NCI-H526 (cell line): ENCODE data around the gene RUNX1.

Experiments
- DNase-seq, 2 experiments: peaks; one replicate each; lab custom pipeline; 2025; lab: John Stamatoyannopoulos, UW

RUNX1 gene

DNA sequence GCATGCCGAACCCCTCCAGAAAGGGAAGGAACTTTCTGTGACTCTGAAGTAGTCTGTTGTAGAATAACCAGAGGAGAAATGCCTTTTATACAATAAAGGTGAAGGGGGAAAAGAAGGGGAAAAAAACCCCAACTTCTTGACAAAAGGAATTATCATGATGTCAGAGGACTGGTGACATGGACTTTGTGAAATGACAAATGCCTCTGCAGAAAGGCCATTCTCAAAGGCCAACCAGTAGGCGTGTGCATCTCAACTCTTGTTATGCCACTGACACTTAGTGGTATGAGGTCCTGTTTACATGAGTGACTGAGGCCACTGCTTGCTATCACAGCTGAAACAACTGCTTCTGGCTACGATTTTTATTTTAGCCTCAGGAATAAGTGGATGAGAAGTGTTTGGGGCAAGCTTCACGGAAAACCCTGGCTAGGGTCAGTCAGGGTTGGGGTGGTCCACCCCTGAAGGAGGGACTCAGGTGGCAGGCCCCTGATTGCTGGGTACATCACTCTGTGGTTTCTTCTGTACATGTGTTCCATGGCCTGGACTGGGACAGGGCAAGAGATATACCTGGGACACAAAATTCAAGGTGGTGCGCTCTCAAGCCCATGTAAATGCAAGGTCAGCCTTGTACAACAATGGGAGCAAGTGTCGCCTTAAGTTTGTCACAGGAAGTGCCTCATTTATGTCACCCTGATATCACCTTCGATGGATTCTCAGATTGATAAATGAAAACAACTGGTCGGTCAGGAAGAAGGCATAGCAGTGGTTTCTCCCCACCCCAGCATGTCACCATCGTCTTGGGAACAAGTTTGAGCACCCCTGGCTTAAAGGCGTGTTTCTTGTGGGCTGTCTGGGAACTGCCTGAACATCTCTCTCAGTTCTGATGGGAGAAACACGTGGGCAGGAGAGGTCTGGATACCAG is 12.4 kb downstream of the RUNX1 start:
- no peak for DNase-seq

DNA sequence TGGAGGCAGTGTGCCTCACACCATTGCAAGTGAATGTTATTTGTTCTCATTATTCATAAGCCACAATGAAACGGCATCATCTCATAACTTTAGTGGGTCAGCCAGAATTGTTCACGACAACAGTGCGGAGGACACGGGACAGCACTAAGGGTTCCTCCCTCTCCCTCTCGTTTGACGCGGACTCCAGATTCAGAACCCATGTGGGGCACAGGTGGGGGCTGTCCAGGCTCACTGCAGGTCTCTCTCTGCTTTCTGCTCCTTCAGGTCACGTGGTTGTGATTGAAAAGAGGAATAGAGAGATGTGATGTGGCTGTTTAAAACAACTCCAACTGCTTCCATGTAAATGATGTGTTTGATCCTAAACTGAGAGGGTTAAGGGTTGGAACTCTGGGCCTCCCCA is 13.5 kb downstream of the RUNX1 start:
- DNase-seq, result no peak

DNA sequence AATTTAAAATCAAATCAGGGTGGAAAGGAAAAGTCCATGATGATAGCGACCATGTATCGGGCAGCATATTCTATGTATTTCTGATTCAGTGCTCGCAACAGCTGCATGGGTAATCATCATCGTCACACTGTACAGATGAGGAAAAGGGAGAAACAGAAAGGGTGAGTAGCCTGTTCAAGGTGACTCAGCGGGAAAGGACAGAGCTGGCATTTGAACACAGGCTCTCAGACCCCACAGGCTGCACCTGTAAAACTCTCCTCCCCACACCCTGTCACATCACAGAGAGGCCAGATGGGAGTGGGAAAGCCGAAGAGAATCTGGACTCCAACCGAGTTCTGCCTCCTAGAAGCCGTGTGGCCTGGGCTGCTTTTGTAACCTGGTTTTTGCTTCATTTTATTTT is 14.0 kb downstream of the RUNX1 start:
- no peak for DNase-seq

DNA sequence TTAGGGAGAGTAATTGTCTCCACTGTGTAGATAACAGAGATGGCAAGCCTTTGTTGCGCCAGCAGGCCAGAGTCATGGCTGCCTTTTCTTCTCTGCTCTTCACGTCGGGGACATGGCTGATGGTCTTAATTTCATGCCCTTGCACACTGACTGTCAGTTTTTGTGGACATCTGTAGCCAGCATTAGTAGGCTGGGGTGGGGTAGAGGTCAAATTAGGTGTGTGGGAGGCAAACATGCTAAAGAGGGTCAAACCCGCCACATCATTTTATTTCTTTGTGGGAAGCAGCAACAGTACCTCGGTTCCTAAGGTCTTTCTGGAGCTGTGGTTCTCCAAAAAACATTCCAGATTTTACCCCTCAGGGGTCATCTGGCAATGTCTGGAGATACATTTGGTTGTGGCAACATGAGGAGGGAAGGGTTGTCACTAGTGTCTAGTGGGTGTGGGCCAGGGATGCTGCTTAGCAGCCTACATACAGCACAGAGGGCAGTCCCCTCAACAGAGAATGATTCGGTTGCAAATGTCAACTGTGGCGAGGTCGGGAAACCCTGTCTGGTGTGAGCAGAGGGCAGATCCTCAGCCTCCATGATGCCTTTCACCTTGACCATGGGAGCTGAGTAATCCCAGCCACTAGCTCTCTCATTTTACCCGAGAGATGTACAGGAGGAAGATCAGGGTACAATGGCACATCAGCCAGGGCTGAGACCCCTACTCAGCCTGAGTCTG is 14.7 kb downstream of the RUNX1 start:
- DNase-seq, result no peak

DNA sequence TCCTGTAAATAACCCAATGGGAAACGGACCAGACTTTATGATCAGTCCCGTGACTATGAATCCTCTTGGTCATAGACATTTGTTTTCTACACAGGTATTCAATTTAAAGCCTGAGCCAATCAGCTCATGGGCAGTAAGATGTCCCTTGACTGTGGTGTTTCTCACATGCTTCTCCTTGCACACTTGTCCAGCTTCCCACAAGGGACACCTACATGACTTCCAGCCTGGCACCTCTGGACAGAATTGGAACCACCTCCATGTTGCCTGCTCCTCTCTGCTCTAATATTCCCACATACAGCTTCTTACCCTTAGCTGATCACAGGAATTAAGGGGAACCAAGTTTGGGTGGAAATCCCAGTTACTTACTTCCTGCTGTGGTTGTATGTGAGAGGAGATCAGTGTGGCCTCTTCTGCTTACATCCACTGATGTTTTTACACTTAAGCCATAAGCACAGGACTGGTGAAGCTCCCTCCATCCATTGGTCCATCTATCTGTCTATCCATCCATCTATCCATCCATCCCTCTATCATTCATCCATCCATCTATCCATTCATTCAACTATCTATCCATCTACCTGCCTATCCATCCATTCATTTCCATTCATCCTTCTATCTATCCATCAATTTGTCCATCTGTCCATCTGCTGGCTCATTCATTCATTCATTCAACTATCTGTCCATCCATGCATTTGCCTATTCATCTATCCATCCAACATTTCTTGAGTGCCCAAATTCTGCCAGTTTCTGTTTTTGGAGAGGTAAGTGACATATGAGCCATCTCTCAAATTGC is 16.4 kb downstream of the RUNX1 start:
- no peak for DNase-seq

DNA sequence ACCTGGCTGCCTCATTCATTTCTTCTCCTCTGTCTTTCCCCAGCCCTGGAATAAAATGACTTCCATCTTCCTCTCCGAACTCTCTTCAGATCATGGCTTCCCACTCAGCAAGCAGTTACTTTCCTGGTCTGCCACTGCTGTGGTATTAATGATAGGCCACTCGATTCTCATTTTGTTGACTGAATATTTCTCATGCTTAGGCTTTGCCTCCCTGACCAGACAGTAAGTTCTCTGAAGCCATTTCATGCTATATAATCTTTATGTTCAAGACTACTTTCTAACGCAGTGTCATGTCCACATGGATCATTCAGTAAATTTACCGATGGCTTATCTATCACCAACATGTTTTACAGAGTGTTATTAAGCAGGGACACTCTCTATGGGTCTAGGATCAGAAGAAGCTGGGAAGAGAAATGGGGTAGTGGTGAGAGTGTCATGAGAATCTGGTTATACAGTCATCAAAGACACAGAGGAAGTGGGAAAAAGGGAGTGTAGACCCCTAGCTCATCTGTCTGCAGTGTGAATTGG is 20.6 kb downstream of the RUNX1 start:
- DNase-seq, result no peak

DNA sequence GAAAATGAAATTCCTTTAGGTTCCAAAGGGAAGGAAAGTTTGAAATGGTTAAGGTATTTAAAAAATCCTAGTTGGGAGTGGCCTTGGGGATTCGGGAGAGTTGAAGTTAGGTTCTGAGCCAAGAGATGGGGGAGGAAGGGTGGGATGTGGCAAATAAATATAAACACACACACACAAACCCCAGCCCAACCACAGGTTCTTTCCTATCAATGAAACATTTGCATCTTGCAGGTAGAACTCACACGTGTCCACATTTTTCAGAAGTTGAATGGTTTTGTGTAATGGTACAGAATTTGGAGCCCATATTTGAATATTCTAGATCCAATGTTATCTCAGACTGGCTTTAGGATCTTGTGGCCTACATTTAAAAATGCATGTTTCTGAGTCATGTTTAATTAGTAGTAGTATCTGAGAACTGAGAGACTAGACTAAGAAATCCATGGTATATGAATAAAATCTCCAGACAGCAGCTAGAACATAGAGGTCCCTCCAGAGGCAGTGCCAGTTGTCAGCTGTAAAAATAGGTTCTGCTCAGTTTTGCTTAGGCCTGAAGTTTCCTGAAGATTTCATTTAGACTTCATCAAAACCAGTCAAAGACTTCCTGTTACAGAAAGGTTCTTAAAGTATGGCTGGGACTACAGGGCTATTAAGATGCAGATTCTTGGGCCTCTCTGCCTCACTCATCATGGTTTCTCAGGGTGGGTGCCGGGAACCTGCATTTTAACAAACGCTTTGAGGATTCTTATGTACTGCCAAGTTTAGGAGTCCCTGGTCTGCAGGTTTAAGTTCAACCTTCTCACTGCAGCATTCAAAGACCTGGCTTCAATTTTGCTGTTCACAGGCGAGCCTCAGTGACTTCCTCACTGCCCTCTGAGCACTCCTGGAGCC is 21.3 kb downstream of the RUNX1 start:
- peak; percentile 25 to 40 for DNase-seq

DNA sequence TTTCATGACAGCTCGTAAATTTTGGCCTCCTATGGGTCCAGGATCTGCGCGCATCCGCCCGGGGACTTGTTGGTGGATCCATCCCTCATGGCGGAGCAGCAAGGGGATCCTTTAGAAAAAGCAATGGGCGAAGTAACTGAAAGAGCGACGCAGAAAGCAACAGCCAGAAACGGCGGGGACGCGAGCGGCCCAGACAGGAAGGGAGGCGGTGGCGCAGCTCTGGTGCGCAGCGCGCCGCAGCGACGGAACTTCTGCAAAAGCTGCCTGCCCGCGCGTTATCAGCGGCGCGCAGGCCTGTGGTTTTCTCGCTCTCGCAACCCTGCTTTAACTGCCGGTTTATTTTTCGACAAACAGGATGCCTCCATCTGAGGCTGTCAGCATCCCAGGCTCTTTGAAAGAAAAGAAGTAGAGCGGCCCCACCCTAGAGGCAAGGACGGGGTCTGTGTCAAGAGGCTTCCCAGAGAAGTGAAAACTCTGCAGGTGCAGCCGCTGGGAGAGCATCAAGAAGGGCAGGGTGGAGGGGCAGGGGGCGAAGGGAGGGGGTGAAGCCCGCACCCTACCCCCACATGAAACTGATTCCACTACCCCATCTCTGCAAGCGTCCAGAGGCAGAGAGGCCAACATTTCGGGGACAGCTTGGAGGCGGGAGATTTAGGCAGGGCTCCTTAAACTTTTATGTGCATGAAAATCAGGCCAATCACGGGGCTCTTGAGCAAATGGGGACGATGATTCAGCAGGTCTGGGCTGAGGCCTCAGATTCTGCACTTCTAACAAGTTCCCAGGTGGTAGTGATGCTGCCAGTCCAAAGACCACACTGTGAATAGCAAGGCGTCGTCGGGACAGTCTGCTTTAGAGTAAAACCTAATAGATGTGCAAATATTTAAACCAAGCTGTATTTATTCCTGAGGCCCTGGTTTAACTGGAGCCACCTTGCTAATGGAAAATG is 22.2 kb downstream of the RUNX1 start:
- peak; percentile 8 to 57 for DNase-seq

DNA sequence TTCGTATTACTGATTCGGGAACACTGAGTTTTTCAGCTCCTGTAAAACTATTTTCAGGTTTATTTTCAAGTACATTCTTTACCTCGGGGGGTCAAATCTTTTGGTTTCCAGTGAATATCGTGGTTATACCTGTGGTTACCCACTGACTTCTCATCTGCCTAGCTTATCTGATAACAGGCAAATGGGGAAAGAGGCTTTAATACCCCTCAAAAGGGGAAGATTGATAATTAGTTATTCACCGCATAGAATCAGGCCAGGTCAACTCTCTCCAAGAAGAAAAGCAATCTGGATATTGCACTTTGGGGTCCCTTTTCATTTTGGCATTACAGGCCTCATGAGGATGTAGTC is 23.0 kb downstream of the RUNX1 start:
- no peak for DNase-seq

DNA sequence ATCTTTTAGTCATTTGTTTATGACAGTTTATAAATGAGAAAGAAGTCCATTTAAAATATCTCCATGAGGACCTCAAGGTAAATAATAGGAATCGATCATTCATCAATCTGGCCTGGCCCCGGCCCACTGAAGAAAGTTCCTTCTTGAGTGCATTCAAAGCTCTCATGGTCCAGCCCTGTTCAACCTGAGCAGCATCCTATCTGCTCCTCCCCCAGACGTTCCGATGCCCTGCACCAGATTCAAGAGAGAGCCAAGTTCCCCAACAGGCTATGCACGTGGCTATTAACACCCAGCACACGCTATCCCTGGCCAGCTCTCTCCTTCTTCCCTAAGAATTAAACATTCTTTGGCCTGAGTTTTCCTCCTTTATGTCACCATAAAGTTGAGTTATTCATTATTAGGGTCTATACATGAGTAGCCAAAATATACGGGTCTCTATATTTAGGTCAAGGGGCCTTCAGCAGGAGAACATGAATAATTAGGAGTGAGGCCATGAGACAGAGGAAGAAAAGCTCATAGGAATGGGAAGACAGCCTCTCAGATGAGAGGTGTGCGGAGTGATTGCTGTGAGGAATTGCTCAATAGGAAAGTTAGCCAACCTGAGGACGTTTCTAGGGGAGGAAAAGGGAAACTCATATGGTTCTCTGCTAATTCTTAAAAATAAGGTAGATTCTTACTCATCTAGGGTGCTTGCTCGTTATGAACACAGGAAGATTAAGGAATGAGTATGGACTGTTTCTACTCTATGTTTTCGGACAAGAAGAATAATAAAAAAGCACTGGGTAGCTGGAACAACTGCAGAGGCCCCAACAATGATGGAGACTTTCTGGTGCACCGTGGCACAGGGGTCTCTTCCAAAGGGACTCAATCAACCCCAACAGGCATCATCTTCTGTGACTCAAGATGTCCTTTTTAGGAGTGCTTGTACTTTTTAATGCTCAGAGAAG is 23.6 kb downstream of the RUNX1 start:
- no peak for DNase-seq

DNA sequence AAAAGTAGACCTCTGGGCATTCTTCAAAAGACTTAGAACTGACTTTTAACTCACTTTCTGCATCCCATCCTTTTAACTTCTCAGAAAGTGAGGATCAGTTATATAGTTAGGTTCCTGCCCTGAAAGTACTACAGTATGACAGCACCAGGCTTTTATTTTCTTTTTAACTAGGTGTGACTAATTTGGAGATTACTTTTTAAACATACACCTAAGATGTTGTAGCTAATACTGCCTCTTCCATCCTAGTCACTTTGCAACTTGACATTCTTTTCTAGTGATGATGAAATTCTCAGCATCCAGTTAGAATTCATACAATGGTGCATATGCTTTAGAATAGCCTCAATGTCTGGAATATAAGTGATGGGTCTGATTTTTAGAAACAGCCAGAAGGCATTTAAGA is 24.6 kb downstream of the RUNX1 start:
- no peak for DNase-seq

DNA sequence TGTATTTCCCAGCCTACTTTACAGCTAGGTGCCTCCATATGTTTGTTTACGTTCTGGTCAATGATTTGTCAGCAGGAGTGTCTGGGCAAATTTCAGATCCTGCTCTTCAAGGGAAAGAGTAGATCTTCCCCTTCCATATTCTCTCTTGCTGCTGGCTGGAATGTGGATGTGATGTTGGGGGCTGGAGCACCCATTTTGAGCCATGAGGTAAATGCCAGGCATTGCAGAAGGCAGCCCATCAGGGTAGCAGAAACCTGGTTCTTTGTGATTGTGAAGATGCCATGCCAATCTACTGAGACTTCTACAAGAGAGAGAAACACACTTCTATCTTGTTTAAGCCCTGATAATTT is 25.1 kb downstream of the RUNX1 start:
- no peak for DNase-seq

DNA sequence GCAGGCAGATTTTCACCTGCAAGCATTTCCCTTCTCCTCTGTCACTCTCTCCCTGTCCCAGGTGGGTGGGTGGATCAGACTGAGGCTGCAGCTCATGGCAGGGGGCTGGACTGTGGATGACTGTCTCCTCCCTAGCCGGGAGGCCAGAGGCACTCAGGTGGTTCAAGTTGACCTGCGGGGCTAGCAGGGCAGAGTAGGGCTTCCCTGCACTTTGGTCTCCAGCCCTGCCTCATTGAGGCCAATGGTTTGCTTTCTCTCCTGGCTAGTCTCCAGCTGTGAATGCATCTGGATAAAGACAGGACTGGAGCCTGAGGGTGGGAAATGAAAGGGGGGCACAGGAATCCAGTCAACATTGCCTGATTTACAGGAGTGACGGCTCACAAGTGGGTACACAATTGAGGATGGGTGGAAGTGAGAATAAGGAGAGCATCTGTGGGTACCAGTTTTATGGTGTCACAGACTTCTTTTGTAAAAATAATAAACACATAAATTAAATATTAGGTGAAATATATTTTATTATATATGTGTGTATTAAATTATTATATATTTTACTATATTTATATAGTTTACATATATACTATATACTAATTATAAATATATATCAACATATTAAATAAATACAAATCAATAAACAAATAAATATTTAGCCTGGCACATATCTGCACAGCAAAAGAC is 25.6 kb downstream of the RUNX1 start:
- DNase-seq, result no peak

DNA sequence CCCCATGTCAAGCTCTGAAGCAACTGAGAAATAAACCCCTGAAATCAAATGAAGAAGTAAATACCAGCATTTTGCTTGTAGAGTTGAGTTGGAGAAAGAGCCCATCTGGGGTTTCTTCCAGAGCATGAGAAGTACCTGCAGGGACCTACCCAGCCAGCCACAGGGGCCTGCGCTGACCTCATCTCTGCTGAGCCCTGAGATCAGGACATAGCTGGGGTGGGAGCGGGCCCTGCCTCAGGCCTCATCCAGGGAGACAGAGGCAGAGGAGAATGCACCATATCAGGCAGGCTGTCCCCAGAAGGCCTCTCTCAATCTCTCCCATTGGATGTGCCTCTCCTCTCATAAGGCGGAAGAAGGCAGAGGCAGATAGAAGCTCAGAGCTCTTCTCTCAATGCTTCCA is 27.6 kb downstream of the RUNX1 start:
- DNase-seq, result no peak

DNA sequence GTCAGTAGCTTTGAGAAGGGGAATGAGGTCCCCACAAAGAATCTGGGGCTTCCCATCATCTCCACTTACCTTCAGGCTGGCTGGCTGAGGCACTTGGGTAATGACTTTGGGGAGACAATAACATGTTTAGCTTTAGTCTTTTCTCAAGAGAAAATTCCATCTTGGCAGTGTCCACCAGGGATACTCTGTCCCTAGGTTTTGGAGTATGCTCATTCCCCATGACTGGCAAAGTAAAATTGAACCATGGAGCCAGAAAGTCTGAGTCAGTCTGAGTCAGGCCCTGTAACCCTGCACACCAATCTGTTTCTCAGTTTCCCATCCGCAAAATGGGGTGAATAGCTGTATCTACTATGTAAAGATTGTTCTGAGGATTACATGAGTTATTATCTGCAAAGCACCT is 28.2 kb downstream of the RUNX1 start:
- DNase-seq, result no peak

DNA sequence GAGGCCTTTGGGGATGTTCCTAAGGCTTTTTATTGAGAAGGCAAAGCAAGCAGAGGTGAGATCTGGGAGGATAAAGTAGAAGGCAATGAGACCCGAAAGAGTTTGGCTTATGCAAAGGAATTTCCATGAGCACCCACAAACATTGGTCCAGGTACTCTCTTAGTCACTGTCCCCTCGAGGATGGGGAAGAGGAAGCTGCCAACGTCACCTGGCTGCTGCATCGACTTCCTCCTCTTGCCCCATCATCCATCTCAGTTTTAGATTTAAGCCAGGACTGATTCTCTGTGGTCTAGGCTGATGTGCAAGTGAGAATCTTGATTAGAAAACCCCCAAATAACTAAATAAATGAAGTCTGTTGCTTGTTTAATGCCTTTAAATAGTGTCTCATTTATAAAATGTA is 28.7 kb downstream of the RUNX1 start:
- no peak for DNase-seq

DNA sequence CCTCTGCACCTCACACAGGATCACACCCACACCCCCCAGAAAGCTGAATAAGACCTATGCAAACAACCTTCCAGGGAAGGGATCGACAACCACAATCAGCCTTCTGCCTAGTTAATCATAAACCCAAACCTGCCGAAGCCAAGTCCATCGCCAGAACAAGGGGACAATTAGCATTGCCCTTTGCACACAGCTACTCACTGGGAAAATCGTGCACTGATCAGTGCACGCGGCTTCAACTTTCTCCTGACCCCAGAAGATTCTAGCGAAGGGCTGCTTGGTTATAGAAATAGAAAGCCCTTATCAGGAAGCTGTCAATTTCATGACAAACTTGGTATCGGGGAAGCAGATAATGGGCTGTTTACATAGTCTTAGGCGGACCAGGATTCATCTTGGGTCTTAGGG is 29.5 kb downstream of the RUNX1 start:
- DNase-seq, result peak; percentile 83 to 91

DNA sequence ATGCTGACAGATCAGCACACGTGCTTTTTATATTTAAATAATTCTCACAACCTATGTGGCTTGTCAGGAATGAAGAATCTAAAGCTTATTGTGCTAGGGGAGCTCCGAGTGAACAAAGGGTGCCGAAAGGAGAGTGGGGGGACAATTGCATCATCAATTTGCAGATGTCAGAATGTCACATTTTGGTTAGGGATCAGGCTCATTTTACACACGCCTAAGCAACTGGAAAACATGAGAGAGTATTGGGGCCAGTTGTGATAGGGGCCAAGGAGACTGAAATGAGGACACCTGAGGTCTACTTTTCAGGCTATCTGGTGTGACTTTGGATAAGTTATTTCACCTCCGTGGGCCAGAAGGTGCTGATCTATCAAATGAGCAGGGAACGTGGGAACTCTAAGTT is 31.8 kb downstream of the RUNX1 start:
- DNase-seq, result no peak
